ENCODE data around the gene C21orf58.

DNA sequence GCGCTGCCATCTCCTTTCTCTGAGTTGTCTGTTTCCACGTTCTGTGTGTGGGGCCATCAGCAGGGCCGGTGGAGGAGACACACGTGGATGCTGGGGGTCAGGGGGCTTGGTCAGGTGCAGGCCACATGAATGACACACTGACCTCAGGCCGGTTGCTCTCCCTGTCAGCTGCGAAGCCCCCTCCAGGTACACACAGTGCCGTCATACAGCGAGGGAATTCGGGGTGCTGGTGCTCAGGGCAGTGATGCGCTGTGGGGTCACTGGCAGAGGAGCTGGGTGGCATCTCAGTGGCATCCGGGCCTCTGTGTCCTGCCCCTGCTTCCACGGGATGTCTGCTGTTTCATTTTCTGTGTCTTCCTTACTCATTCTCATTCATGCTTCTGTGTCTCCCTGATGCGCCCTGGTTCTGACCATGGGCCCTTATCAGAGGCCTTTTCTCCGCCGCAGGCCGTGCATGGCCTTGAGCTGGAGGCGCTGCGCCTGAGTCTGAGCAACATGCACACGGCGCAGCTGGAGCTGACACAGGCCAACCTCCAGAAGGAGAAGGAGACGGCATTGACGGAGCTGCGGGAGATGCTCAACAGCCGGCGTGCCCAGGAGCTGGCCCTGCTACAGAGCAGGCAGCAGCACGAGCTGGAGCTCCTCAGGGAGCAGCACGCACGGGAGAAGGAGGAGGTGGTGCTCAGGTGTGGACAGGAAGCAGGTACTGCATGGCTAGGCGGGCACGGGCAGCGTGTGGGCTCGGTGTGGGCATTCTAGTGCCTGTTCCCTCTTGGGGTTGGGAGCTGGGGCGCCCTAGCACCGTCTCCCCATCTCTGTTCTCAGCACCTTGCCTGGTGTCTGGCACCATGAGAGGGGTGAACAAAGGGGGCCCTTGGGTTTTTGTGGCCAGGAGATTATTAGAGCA, 22.9 kb upstream of the C21orf58 start:
- TF ChIP-seq, protein P1, sequence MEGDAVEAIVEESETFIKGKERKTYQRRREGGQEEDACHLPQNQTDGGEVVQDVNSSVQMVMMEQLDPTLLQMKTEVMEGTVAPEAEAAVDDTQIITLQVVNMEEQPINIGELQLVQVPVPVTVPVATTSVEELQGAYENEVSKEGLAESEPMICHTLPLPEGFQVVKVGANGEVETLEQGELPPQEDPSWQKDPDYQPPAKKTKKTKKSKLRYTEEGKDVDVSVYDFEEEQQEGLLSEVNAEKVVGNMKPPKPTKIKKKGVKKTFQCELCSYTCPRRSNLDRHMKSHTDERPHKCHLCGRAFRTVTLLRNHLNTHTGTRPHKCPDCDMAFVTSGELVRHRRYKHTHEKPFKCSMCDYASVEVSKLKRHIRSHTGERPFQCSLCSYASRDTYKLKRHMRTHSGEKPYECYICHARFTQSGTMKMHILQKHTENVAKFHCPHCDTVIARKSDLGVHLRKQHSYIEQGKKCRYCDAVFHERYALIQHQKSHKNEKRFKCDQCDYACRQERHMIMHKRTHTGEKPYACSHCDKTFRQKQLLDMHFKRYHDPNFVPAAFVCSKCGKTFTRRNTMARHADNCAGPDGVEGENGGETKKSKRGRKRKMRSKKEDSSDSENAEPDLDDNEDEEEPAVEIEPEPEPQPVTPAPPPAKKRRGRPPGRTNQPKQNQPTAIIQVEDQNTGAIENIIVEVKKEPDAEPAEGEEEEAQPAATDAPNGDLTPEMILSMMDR (conservative IDR thresholded peaks at IDR 0.05; ENCODE audit: low read depth in 2 of 2), result no peak
- TF ChIP-seq EZH2 (IDR thresholded peaks at IDR 0.05; ENCODE audit: low read depth, unreplicated experiment) (no peak), POLR2AphosphoS5 (IDR thresholded peaks at IDR 0.05; ENCODE audit: low read depth) (no peak)

Measured in GM23338 (cell line).